Panc1 (cell line): ENCODE data around the gene NBPF11. TPM values are rescaled to one million over a fixed set of nuclear protein-coding genes. Genes with fewer than 3 reads are reported as not detected.
"Not testable (repeated sequence)": the region's sequence is repeated elsewhere in the genome, so short reads cannot be mapped to it uniquely, and the experiment has no call there.

Experiments
- ATAC-seq: fragments of 200-7000 bp; cut with Tn5 transposase; 2 replicates; pipeline ENCODE4 v1.9.1; 2020; ENCODE audit warnings: mild to moderate bottlenecking, moderate library complexity
- BruUV-seq: library from RNA; stranded (reverse); fragments of 400-500 nt; replicated peaks from 2 replicates; lab custom pipeline; 2021; lab: Mats Ljungman, UMichigan
- CTCF ChIA-PET: fragments of 300-600 bp; sonication (Branson Sonifier 250); formaldehyde crosslinking; loops from one replicate; lab custom pipeline; 2022; ENCODE audit warnings: antibody characterized with exemption; lab: Charles Lee
- POLR2A ChIA-PET: fragments of 300-600 bp; sonication (Branson Sonifier 250); formaldehyde crosslinking; loops from one replicate; lab custom pipeline; 2022; ENCODE audit warnings: antibody characterized with exemption; lab: Charles Lee
- DNase-seq: peaks from one replicate; pipeline ENCODE4 v3.0.0-alpha.2; 2010; ENCODE audit warnings: low read depth, low spot score
- H3K27ac ChIP-seq: 2 replicates; pipeline ENCODE4 v1.5.1; 2011; ENCODE audit warnings: mild to moderate bottlenecking, low read length, inconsistent platforms
- H3K27me3 ChIP-seq: fragments of 200-500 bp; sonication (Bioruptor generic); 2 replicates; pipeline ENCODE4 v1.6.0; 2014; ENCODE audit warnings: low read length, inconsistent platforms; ENCODE audit not compliant: control insufficient read depth, insufficient read depth
- H3K36me3 ChIP-seq: fragments of 200-500 bp; sonication (Bioruptor generic); 2 replicates; pipeline ENCODE4 v1.5.1; 2014; ENCODE audit warnings: inconsistent platforms, mild to moderate bottlenecking, low read length, moderate library complexity; ENCODE audit not compliant: control insufficient read depth, insufficient read depth
- H3K4me1 ChIP-seq: 2 replicates; pipeline ENCODE4 v1.5.1; 2011; ENCODE audit warnings: inconsistent platforms, mild to moderate bottlenecking, low read length, moderate library complexity; ENCODE audit not compliant: control insufficient read depth, insufficient read depth
- H3K4me3 ChIP-seq, 2 experiments: 2 replicates each; pipeline ENCODE4 v1.5.1; 2011 to 2012; ENCODE audit warnings: low read depth in 2 of 2, low read length in 2 of 2, mild to moderate bottlenecking in 2 of 2, inconsistent platforms in 1 of 2, moderate library complexity in 1 of 2
- H3K9me3 ChIP-seq: fragments of 200-500 bp; sonication (Bioruptor generic); 2 replicates; pipeline ENCODE4 v1.5.1; 2014; ENCODE audit warnings: low read depth, mild to moderate bottlenecking, inconsistent platforms, low read length, moderate library complexity; ENCODE audit not compliant: control insufficient read depth, insufficient read depth
- SIN3A ChIP-seq: IDR thresholded peaks from 2 replicates; pipeline ENCODE4 v1.6.1; 2012; ENCODE audit warnings: low read depth, mild to moderate bottlenecking, low read length, moderate library complexity, borderline replicate concordance; ENCODE audit not compliant: insufficient read depth
- TCF7L2 ChIP-seq: IDR thresholded peaks from 2 replicates; pipeline ENCODE4 v1.6.1; 2011; ENCODE audit warnings: mild to moderate bottlenecking, low read depth, low read length, inconsistent platforms
- in situ Hi-C: cut with HindIII; loops from 2 replicates; pipeline ENCODE4 v1.10.0; 2016; ENCODE audit warnings: low sequenced_read_pairs, low pct_unique_long_range_greater_than_20kb
- intact Hi-C: fragments of 100-400 bp; cut with micrococcal nuclease; formaldehyde crosslinking; loops from one replicate; pipeline ENCODE4 v1.10.0; 2022; ENCODE audit not compliant: unreplicated experiment
- total RNA-seq: library from RNA; stranded (reverse); gene quantifications from one replicate; pipeline ENCODE4 v1.2.1, GENCODE V29; 2021; ENCODE audit not compliant: unreplicated experiment
- TF ChIP-seq, protein P1 (sequence below): fragments of 450-650 bp; IDR thresholded peaks from 2 replicates; pipeline ENCODE4 v1.5.1; 2017; ENCODE audit warnings: mild to moderate bottlenecking
- TF ChIP-seq, protein P2 (sequence below), 2 experiments: IDR thresholded peaks; 2 replicates each; pipeline ENCODE4 v1.6.1; 2011 to 2012; ENCODE audit warnings: low read depth in 2 of 2, control low read depth in 1 of 2, low read length in 1 of 2, mild to moderate bottlenecking in 1 of 2, moderate library complexity in 1 of 2; ENCODE audit not compliant: insufficient read depth in 1 of 2

Gene NBPF11
- total RNA-seq, 1 experiment from 2014 or later, result 9.2 TPM

- intact Hi-C loops, result no loop called here
- DNase-seq (no peak), ATAC-seq (no peak)
- Histone ChIP-seq H3K4me1 (no peaks in the 10 kb centered on the region), H3K9me3 (no peaks in the 10 kb centered on the region), H3K36me3 (no peaks in the 10 kb centered on the region), H3K4me3 (no peak overlapping the region), H3K27me3 (no peaks in the 10 kb centered on the region), H3K27ac (no peak overlapping the region)
- ChIA-PET CTCF (no interaction called here), POLR2A (no interaction called here)
- in situ Hi-C loops, result no loop called here
- BruUV-seq, result no TSS peak
- TF ChIP-seq, protein P1, sequence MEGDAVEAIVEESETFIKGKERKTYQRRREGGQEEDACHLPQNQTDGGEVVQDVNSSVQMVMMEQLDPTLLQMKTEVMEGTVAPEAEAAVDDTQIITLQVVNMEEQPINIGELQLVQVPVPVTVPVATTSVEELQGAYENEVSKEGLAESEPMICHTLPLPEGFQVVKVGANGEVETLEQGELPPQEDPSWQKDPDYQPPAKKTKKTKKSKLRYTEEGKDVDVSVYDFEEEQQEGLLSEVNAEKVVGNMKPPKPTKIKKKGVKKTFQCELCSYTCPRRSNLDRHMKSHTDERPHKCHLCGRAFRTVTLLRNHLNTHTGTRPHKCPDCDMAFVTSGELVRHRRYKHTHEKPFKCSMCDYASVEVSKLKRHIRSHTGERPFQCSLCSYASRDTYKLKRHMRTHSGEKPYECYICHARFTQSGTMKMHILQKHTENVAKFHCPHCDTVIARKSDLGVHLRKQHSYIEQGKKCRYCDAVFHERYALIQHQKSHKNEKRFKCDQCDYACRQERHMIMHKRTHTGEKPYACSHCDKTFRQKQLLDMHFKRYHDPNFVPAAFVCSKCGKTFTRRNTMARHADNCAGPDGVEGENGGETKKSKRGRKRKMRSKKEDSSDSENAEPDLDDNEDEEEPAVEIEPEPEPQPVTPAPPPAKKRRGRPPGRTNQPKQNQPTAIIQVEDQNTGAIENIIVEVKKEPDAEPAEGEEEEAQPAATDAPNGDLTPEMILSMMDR, result no peak
- TF ChIP-seq, protein P2, sequence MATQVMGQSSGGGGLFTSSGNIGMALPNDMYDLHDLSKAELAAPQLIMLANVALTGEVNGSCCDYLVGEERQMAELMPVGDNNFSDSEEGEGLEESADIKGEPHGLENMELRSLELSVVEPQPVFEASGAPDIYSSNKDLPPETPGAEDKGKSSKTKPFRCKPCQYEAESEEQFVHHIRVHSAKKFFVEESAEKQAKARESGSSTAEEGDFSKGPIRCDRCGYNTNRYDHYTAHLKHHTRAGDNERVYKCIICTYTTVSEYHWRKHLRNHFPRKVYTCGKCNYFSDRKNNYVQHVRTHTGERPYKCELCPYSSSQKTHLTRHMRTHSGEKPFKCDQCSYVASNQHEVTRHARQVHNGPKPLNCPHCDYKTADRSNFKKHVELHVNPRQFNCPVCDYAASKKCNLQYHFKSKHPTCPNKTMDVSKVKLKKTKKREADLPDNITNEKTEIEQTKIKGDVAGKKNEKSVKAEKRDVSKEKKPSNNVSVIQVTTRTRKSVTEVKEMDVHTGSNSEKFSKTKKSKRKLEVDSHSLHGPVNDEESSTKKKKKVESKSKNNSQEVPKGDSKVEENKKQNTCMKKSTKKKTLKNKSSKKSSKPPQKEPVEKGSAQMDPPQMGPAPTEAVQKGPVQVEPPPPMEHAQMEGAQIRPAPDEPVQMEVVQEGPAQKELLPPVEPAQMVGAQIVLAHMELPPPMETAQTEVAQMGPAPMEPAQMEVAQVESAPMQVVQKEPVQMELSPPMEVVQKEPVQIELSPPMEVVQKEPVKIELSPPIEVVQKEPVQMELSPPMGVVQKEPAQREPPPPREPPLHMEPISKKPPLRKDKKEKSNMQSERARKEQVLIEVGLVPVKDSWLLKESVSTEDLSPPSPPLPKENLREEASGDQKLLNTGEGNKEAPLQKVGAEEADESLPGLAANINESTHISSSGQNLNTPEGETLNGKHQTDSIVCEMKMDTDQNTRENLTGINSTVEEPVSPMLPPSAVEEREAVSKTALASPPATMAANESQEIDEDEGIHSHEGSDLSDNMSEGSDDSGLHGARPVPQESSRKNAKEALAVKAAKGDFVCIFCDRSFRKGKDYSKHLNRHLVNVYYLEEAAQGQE (IDR thresholded peaks at IDR 0.05; ENCODE audit: insufficient read depth in 1 of 2, low read depth in 2 of 2, low read length in 1 of 2), result no peak
- TF ChIP-seq TCF7L2, result no peak
- no peak for TF ChIP-seq SIN3A
These were observed 6.4 kb upstream of the NBPF11 start for GRCh38 chr1:148158341-148159003.

DNA sequence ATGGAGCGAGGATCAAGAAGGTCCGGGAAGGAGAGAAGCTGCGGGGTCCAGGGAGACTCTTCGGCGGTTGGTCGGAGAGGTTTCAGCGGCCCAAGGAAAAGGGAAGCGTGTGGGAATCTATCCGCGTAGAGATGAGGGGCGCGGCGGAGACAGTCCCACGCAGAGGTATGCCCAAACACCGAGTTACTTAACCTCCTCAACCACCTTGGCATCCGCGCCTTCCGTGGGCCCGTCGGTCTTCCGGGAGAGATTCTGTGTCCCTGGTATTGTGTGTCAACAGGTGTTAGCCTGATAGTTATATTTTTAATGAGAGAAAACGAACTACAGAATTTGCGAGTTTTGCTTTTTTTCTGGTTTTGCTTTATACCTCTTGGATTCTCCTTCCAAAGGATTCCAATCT, 5.7 kb upstream of the NBPF11 start:
- intact Hi-C loops, H3K4me1 ChIP-seq, ATAC-seq, H3K27me3 ChIP-seq, H3K27ac ChIP-seq, BruUV-seq, H3K36me3 ChIP-seq, H3K9me3 ChIP-seq, CTCF ChIA-PET, POLR2A ChIA-PET, DNase-seq, in situ Hi-C loops, H3K4me3 ChIP-seq: not testable (repeated sequence)

GRCh38 chr1:148155494-148156275, 3.6 kb upstream of the NBPF11 start:
- ATAC-seq, H3K36me3 ChIP-seq, in situ Hi-C loops, BruUV-seq, intact Hi-C loops, POLR2A ChIA-PET, H3K27ac ChIP-seq, H3K27me3 ChIP-seq, CTCF ChIA-PET, DNase-seq, H3K4me3 ChIP-seq, H3K4me1 ChIP-seq, H3K9me3 ChIP-seq: not testable (repeated sequence)

GRCh38 chr1:148152795-148153194, 714 bp upstream of the NBPF11 start:
- H3K4me1 ChIP-seq, H3K9me3 ChIP-seq, BruUV-seq, POLR2A ChIA-PET, intact Hi-C loops, H3K27ac ChIP-seq, ATAC-seq, H3K36me3 ChIP-seq, DNase-seq, CTCF ChIA-PET, in situ Hi-C loops, H3K4me3 ChIP-seq, H3K27me3 ChIP-seq: not testable (repeated sequence)

DNA sequence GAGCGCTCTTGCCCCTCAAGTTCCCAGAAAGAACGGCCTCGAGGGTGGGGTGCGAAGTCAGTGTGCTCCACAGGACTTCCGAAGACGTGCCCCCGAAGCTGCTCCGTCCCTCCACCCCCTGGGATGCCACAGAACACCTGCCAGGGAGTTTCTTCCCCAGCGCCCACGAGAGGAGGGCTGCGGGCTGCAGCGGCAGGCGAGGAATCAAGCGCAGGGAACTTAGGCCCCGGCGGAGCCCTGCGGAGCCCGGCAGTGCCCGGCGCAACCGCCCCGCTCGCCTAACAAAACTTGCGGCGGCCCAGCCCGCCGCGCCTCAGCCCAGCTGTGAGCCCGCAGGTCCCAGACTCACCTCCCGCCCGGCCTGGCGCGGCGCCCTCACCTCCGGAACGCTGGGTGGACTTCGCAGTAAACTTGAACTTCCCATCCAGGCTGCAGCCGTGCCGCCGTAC, 686 bp downstream of the NBPF11 start:
- peak overlapping the region; percentile 56 to 64 for H3K4me3 ChIP-seq
- CTCF ChIA-PET, H3K4me1 ChIP-seq, H3K36me3 ChIP-seq, POLR2A ChIA-PET, intact Hi-C loops, BruUV-seq, in situ Hi-C loops, H3K27me3 ChIP-seq, H3K9me3 ChIP-seq, DNase-seq: not testable (repeated sequence)
- H3K27ac ChIP-seq, result peak overlapping the region; percentile 29; the same call in 1 of the 2 replicates
- peak; percentile 54 for ATAC-seq
